Measurements from ENCODE around the gene ATG9B.

- TF ChIP-seq CTCF (conservative IDR thresholded peaks at IDR 0.05; ENCODE audit: low read depth, low read length) (no peak), EZH2 (IDR thresholded peaks at IDR 0.05; ENCODE audit: low read length, unreplicated experiment) (no peak), EZH2phosphoT487 (IDR thresholded peaks at IDR 0.05; ENCODE audit: borderline replicate concordance, low read length) (no peak)
Observed at GRCh38 chr7:151045262-151045661, 21.0 kb upstream of the ATG9B start.
